PC-9 (cell line): ENCODE measurements around the gene RHOD.

Experiments used
- EZH2 ChIP-seq: fragments of 200-600 bp; sonication (generic); IDR thresholded peaks from 2 replicates; pipeline ENCODE4 v1.8.0; 2017; ENCODE audit warnings: antibody characterized with exemption, low read depth
- TF ChIP-seq, protein P1 (sequence below): fragments of 200-600 bp; sonication (generic); conservative IDR thresholded peaks from 2 replicates; pipeline ENCODE4 v1.6.1; 2017; ENCODE audit warnings: mixed run types, antibody characterized with exemption, mild to moderate bottlenecking, moderate library complexity

DNA sequence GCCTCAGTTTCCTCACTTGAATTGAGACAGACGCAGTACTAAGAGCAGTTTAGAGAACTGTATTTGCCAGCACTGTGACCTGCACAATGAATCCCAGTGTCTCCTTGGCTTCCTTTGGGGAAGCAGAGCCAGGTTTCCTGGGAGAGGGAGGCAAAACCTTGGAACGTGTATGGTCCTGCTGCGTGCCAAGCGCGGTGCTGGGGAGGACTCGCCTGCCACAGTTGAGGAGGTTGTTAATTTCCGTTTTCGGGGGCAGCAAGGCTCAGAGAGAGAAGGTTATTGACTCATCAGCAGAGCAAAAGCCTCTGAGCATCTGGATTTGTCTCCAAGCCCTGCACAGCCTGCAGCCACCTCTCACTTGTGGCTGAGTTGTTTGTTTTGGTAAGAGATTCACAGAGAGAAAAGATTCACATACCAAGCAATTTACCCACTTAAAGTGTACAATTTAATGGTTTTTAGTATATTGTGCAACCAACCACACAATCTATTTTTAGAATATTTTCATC is 22.9 kb upstream of the RHOD start:
- TF ChIP-seq, protein P1, sequence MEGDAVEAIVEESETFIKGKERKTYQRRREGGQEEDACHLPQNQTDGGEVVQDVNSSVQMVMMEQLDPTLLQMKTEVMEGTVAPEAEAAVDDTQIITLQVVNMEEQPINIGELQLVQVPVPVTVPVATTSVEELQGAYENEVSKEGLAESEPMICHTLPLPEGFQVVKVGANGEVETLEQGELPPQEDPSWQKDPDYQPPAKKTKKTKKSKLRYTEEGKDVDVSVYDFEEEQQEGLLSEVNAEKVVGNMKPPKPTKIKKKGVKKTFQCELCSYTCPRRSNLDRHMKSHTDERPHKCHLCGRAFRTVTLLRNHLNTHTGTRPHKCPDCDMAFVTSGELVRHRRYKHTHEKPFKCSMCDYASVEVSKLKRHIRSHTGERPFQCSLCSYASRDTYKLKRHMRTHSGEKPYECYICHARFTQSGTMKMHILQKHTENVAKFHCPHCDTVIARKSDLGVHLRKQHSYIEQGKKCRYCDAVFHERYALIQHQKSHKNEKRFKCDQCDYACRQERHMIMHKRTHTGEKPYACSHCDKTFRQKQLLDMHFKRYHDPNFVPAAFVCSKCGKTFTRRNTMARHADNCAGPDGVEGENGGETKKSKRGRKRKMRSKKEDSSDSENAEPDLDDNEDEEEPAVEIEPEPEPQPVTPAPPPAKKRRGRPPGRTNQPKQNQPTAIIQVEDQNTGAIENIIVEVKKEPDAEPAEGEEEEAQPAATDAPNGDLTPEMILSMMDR, result no peak
- TF ChIP-seq EZH2, result no peak
